GM12874 (cell line): Measurements from ENCODE around the gene ELMO1.

ENCODE experiments used
- TF ChIP-seq, protein P1 (sequence below): IDR thresholded peaks from 2 replicates; pipeline ENCODE4 v1.5.1; 2011; ENCODE audit warnings: low read depth, mild to moderate bottlenecking, control low read depth, low read length, moderate library complexity; ENCODE audit not compliant: insufficient read depth

The ELMO1 gene

GRCh38 chr7:37048674-37049073 lies 400.0 kb downstream of the ELMO1 start:
- TF ChIP-seq, protein P1, sequence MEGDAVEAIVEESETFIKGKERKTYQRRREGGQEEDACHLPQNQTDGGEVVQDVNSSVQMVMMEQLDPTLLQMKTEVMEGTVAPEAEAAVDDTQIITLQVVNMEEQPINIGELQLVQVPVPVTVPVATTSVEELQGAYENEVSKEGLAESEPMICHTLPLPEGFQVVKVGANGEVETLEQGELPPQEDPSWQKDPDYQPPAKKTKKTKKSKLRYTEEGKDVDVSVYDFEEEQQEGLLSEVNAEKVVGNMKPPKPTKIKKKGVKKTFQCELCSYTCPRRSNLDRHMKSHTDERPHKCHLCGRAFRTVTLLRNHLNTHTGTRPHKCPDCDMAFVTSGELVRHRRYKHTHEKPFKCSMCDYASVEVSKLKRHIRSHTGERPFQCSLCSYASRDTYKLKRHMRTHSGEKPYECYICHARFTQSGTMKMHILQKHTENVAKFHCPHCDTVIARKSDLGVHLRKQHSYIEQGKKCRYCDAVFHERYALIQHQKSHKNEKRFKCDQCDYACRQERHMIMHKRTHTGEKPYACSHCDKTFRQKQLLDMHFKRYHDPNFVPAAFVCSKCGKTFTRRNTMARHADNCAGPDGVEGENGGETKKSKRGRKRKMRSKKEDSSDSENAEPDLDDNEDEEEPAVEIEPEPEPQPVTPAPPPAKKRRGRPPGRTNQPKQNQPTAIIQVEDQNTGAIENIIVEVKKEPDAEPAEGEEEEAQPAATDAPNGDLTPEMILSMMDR, result no peak

DNA sequence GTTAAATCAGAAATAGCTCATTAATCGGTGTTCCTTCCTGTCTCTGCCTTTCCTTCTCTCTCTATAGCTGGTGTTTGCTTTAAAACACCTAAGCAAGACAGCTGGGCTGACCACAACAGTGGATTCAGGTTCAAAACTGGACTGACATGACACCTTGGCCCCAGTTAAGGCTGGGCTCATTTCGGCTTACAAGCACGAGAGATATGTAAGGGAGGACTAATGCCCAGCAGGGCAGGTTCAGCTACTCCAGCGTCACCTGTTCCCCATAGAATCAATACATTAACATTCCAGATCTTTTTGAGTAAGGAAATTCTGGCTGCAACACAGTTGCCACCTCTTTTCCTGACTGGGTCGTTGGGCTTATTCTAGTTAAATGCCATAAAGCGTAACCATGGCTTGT lies 401.4 kb downstream of the ELMO1 start:
- TF ChIP-seq, protein P1, result no peak

GRCh38 chr7:37046531-37047079 lies 402.1 kb downstream of the ELMO1 start:
- TF ChIP-seq, protein P1, result no peak

DNA sequence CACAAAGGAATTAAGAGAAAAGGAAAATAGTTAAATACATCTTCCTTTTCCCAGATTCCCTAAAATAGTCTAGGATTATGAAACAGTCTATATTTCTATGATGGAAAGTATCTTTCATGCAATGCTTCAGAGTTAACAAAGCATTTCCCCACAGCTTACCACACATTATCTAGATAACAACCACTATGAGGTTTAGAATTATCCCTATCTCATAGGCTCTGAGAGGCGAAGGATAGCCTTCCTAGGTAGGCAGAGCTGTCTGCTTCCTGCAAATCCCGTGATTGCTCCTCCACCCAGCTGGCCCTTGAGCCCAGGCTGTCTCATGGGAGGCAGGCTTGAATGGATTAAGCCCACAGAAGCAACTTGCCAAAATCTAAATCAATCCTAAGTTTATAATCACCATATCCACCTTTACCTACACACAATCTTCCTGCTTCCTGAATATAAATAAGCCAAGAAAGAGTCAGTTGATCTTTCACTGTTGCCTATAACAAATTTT lies 402.9 kb downstream of the ELMO1 start:
- TF ChIP-seq, protein P1, result no peak

DNA sequence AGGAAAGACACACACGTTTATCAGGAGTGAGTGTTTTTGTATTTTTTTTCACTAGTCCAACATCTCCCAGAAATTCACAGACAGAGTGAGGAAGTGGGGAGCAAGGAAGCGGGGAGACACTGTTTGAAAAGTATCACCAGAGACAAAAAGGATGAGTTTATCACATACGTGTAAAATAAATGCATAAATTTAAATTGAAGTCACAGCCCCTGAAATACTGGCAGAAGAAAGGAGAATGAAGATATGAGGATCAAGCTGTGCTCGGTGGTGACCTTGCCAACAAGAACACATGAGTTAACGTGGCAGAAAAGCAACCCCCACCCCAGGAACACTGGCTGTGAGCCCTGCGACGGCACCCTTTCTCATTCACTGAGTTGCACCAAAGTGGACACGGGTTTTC lies 407.2 kb downstream of the ELMO1 start:
- TF ChIP-seq, protein P1, result no peak

- TF ChIP-seq, protein P1, result no peak
Observed at GRCh38 chr7:37040330-37040729, 408.3 kb downstream of the ELMO1 start.

DNA sequence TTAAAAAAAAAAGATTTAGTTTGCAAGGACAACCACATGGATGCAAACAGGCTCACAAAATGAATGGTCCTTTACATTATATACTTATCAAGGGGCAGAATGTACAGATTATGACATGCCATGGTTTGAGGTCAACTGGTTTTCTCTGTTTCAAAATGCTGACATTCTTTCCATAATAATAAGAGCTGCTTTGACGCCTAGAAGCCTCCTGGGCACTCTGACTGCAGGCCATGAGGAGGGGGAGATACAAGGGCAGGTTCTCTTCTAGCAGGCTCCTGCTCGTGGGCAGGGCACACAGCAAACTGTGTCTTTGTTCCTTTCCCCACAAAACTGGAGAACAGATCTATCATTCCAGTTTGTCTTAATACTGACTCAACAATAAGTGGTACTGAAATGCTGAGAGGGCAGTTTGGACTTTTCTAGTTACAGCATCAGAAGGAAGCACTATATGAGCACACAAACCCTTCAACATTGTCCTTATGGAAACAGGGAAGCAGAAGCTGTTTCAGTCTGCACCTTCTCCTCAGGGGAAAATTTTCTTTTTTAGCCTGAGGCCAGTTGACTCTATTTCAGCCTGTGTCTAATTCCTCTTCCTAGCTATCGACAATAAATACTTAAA lies 409.4 kb downstream of the ELMO1 start:
- TF ChIP-seq, protein P1, result no peak
